Measurements from ENCODE around the gene SPOP. TPM values are rescaled to one million over a fixed set of nuclear protein-coding genes. Genes with fewer than 3 reads are reported as not detected.

Gene SPOP
- total and polyA plus RNA-seq, 2 of the 4 experiments (the other 2 are of a cell fraction): 24.9 to 47.5 TPM

GRCh38 chr17:49567871-49568694, 109.8 kb downstream of the SPOP start:
- ATAC-seq (ENCODE audit: low read depth) (peak; percentile 94), DNase-seq (peak; percentile 66)
- 0 out of 2 replicates have a peak, but pooled peaks have one; percentile 43 for TF ChIP-seq POLR2A (IDR thresholded peaks at IDR 0.05; ENCODE audit: low read depth, low read length)
- TF ChIP-seq RAD21 (IDR thresholded peaks at IDR 0.05; ENCODE audit: low read length): peak; percentile 98
- TF ChIP-seq BHLHE40 (IDR thresholded peaks at IDR 0.05; ENCODE audit: low read depth, low read length): no peak
- no peak for TF ChIP-seq FOS (IDR thresholded peaks at IDR 0.05; ENCODE audit: low read depth, low read length)
- peak; percentile 54; the same call in 1 of the 2 replicates for TF ChIP-seq MAZ (IDR thresholded peaks at IDR 0.05; ENCODE audit: borderline replicate concordance, low read depth, low read length)
- TF ChIP-seq CEBPB (IDR thresholded peaks at IDR 0.05; ENCODE audit: low read depth, low read length): no peak
- no peak for TF ChIP-seq USF2 (IDR thresholded peaks at IDR 0.05; ENCODE audit: low read depth, low read length)
- TF ChIP-seq SMC3 (IDR thresholded peaks at IDR 0.05; ENCODE audit: low read depth, low read length): peak; percentile 97
- no peak for TF ChIP-seq MXI1 (IDR thresholded peaks at IDR 0.05; ENCODE audit: borderline replicate concordance, low read depth, low read length)
- TF ChIP-seq CHD1 (IDR thresholded peaks at IDR 0.05; ENCODE audit: low read depth, low read length): no peak
- peak; percentile 98 for TF ChIP-seq CTCF (conservative IDR thresholded peaks at IDR 0.05; ENCODE audit: low read depth, low read length)
- no peak for TF ChIP-seq NFE2L2 (IDR thresholded peaks at IDR 0.05; ENCODE audit: low read depth, low read length)
- CTCF ChIA-PET: interaction anchor here (0.6 to 2.1 kb wide), 8 partner anchors 11 to 174 kb away, joined by 3 to 16 read pairs (median 6); no protein-coding TSS in a partner anchor
- Histone ChIP-seq H3K27ac (ENCODE audit: insufficient read depth, low read length) (no peak overlapping the region), H3K36me3 (ENCODE audit: control insufficient read depth, insufficient read depth, low read length) (no peaks in the 10 kb centered on the region), H3K9me3 (ENCODE audit: control insufficient read depth, insufficient read depth, low read length) (no peaks in the 10 kb centered on the region), H3K56ac (ENCODE audit: extremely low read depth, insufficient read depth, low read length) (no peak overlapping the region), H3K79me1 (ENCODE audit: low read depth in 1 of 2, low read length in 2 of 2) (no peaks in the 10 kb centered on the region), H2BK15ac (ENCODE audit: low read depth, low read length) (no peak overlapping the region), H2BK5ac (ENCODE audit: low read depth, low read length, poor library complexity, severe bottlenecking) (no peak overlapping the region), H3K18ac (ENCODE audit: low read depth, low read length) (no peak overlapping the region), H3K9ac (ENCODE audit: low read depth, low read length) (0 out of 2 replicates have a peak overlapping the region, but pooled peaks have one; percentile 17), H2AK9ac (replicated peaks; ENCODE audit: low read depth, low read length, poor library complexity) (peak overlapping the region; percentile 21), H3K9me1 (ENCODE audit: insufficient read depth, low read length) (no peaks in the 10 kb centered on the region), H2BK120ac (ENCODE audit: low read depth, low read length) (no peak overlapping the region), H4K91ac (ENCODE audit: insufficient read depth, low read depth, low read length) (no peak overlapping the region), H3K4me1 (ENCODE audit: control insufficient read depth, insufficient read depth, low read length) (no peaks in the 10 kb centered on the region), H4K8ac (ENCODE audit: low read depth in 2 of 2, low read length in 2 of 2) (peak overlapping the region in 1 of 2 experiments; percentile 22; a peak in 1 of 4 replicates), H3K4me2 (ENCODE audit: low read depth, low read length) (peak overlapping the region; percentile 71), H3K27me3 (ENCODE audit: control insufficient read depth, insufficient read depth, low read length) (peaks cover 44% of the 10 kb centered on the region), H4K20me1 (ENCODE audit: insufficient read depth, low read length) (peaks cover 6% of the 10 kb centered on the region; the same call in 1 of the 2 replicates), H3K23ac (ENCODE audit: low read depth, low read length) (peak overlapping the region; percentile 10; the same call in 1 of the 2 replicates), H4K5ac (ENCODE audit: low read depth, low read length) (no peak overlapping the region), H2AFZ (replicated peaks; ENCODE audit: low read length, poor library complexity) (peak overlapping the region; percentile 89), H2BK20ac (ENCODE audit: low read depth, low read length) (no peak overlapping the region), H3K14ac (replicated peaks; ENCODE audit: low read depth, low read length) (no peak overlapping the region), H2AK5ac (ENCODE audit: low read depth, low read length) (no peak overlapping the region), H3K4me3 (ENCODE audit: insufficient read depth, low read depth, low read length) (peak overlapping the region; percentile 25), H3K4ac (ENCODE audit: low read depth, low read length) (no peak overlapping the region)
- BruUV-seq (replicated peaks): no TSS peak
- POLR2A ChIA-PET (ENCODE audit: unreplicated experiment): no interaction called here
- in situ Hi-C loops (cut with MboI; ENCODE audit: low sequenced_read_pairs): loop anchor here (10.0 kb wide), 1 partner anchor 217 kb away; the partner anchor contains the start of gene KAT7
- dilution Hi-C loops (cut with HindIII; ENCODE audit: low sequenced_read_pairs, unreplicated experiment): no loop called here
- intact Hi-C loops (cut with micrococcal nuclease): loop anchor here (1.0 kb wide), 2 partner anchors 127 to 211 kb away; no protein-coding TSS in a partner anchor
- WGBS, 2 experiments (ENCODE audit: extremely low coverage in 2 of 2, insufficient read length in 1 of 2): 16% methylated on average over 24 of the region's 42 CpGs; no CpG with 5 or more reads in 1 of the 2 experiments
